NCI-H748 (cell line): ENCODE measurements around the gene SULT6B1.
"Not testable (repeated sequence)": the region's sequence is repeated elsewhere in the genome, so short reads cannot be mapped to it uniquely, and the experiment has no call there.

ENCODE experiments used
- DNase-seq: peaks from one replicate; lab custom pipeline; 2025; ENCODE audit not compliant: unreplicated experiment; lab: John Stamatoyannopoulos, UW

The SULT6B1 gene, protein sequence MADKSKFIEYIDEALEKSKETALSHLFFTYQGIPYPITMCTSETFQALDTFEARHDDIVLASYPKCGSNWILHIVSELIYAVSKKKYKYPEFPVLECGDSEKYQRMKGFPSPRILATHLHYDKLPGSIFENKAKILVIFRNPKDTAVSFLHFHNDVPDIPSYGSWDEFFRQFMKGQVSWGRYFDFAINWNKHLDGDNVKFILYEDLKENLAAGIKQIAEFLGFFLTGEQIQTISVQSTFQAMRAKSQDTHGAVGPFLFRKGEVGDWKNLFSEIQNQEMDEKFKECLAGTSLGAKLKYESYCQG

DNA sequence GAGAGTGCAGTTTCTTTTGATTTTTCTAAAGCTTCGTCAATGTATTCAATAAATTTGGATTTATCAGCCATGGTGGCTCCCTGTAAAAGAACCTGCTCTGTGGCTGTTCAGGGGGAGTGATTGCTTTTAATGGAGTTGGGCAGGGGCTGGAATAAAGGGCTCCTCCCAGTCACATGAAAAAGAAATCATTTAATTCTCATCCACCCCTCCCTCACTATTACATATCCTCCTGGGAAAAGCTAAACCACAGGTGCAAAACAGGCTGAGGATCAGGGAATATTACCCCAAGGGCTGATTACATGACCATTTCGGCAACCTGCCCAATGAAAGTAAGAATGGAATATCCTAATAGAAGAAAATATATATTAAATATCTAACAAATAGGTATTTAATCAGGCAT, at the start of gene SULT6B1:
Gene SULT6B1 (minus strand): TSS at position 101 of the 400 bp plus-strand sequence. CDS start 30 bp downstream, at position 71.
- no peak for DNase-seq

DNA sequence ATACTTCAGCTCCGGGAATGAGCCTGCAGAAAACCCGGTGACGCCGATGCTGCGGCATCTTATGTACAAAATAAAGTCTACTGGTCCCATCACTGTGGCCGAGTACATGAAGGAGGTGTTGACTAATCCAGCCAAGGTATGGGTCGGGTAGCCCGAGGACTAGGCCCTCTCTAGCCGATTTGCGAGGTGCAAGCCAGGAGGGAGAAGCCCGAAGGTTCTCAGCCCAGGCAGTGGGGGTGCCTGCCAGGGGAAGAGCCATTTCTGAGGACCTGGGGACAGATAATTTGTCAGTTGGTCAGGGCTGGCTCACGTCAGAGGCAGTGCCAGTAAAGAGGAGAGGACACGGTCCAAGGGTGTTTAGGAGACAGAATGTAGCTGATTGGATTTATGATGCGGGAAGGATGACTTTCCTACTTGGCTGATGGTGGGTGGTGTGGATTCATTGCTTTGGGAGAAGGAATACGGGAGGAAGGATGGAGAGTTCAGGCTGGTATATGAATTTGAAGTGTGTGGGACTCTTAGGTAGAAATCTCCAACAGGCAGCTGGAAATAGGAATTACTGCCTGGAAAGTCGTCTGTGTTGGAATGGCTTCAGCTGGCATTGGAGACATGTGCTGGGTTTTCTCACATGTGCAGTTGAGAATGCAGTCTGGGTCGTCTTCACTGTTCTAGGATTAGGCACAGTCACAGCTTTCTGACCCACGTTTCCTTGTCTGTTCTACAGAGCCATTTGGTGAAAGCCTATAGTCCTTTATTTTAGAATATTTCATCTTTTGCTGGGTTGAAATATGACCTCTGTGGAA, 43.9 kb upstream of the SULT6B1 start:
- peak; percentile 48 for DNase-seq

DNA sequence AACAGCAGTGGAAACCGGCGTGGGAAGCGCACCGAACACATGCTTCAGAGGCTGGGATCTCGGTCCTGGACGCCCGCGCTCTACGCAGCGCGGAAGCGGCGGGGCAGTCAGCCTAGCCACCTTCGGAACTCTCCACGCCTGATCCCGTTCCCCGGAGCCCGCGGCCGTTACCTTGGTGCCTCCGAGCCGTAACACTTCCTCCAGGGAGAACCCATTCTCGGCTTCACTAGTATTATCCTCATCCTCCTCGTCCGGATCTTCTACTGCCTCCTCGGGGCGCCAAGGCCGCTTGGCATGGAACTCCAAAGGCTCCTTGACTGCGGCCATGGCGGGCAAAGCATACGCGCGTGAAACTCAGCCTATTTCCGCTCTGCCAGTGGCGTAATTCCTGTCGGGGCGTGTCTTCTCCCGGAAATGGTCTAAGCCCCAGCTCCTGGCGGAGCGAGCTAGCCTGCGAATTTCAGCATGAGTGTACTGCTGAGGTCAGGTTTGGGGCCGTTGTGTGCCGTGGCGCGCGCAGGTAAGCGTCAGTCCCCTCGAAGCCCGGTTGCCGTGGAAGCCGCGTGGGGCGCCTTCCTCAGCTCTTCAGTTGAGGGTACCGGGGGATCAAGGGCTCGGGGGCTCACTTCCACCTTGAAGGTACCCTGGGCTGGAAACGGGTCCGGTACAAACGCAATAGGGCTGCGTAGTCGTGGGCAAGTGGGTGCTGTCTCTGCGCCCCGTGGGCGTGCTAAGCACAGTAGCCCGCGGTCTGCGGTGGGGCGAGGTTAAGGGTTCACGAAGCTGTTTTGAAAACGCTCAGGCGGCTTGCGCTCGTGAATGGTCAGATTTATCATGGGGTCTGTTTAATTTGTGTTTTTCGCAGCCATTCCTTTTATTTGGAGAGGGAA, 43.0 kb upstream of the SULT6B1 start, which contains the start of the genes CEBPZ and NDUFAF7:
Gene CEBPZ (minus strand): TSS at position 356 of the 890 bp plus-strand sequence. CDS start 29 bp downstream, at position 327.
Gene NDUFAF7 (plus strand): TSS at position 418 of the 890 bp plus-strand sequence. CDS start 48 bp downstream, at position 466.
- DNase-seq = peak; percentile 90

DNA sequence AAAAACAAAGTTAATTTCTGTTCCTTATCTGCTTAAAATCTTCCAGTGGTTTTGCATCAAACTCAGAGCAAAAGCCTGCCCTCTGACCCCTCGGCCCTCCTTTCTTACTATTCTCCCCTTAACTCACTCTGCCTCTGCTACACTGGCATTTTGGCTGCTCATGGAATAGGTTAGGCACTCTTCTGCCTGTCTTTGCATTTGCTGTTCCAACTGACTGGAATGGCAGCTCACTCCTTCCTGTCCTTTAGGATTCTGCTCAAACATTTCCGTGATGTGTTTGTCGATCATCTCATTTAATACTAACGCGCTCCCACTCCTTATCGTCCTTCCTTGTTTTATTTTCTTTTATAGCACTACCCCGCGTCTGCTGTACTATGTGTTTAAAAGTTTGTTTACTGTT, 42.1 kb upstream of the SULT6B1 start:
- DNase-seq = peak; percentile 9

DNA sequence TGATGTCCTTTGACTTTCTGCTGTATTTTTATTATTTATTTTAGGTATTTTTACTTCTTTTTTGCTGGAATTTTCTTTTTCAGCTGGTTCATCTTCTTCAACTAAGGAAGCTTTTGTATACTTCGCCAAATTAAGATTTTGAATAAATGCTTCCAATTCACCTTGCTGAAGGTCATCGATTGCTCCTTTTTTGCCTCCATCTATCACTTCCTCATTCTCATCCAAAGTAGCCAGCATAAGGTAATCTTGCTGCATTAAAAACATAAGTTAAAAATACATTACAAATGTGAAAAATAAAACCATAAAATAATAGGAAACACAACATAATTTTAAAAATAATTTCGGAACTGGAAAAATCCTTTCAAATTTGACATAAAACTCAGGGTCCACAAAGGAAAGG, 40.3 kb upstream of the SULT6B1 start:
- no peak for DNase-seq

DNA sequence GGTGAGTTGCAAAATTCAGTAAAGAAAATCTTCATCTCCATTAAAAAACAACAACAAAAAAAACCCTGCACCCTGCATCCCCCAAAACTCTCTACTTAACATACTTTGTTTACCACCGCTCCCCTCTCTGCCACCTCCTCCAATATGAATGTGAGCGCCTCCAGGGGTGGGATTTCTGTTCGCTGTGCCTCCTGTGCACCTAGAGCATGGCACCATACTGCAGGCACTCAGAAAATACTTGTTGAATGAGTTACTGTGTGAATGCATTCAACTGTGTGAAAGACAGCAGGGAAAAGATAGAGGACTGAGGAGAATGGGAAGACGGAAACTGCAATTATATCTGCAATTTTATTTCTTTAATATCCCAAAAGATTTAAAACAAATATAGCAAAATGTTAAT, 38.4 kb upstream of the SULT6B1 start:
- no peak for DNase-seq

DNA sequence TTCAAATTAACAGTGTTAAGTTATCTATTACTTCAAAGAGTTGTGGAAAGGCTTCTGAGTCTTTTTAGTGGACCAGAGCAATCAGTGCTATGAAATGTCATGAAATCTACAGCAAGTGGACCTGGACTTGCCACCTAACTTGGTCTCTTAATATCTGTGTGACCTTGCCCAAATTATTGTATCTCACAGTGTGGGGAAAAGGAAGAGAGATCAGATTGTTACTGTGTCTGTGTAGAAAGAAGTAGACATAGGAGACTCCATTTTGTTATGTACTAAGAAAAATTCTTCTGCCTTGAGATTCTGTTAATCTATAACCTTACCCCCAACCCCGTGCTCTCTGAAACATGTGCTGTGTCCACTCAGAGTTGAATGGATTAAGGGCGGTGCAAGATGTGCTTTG, 36.7 kb upstream of the SULT6B1 start:
- not testable (repeated sequence) for DNase-seq

DNA sequence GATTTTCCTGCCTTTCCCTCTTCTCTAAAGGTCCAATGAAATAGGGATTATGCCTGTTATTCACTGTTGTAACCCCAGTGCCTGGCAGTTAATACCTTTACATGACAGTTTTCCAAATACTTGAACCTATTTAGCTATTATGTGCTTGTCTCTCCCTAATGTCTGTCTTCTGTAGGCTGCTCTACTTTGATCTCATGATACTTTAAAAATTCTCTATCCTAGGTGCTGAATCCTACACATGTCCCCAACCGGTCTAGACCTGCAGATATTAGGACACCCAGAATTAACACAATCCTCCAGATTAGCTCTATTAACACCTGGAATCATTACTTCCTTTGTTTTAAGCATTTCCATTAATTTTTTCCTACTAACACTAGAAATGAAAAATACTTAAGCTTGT, 35.6 kb upstream of the SULT6B1 start:
- DNase-seq = no peak

DNA sequence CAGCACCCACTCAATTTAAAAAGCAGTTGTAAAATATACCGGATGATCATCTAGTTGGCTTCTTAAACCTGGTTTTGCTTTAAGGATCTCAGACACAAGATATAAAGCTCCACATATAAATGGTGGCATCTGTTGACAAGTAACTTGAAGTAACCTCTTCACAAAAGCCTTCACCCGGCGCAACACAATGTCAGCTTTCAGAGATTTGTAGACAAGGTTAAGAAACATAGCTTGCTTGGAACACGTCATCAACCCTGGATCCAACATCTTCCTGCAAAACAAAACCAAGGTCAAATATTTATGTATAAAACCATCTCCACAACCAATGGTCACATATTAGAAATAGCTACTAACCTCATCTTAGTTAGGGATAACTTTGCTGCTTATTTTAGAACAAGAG, 34.7 kb upstream of the SULT6B1 start:
- no peak for DNase-seq

DNA sequence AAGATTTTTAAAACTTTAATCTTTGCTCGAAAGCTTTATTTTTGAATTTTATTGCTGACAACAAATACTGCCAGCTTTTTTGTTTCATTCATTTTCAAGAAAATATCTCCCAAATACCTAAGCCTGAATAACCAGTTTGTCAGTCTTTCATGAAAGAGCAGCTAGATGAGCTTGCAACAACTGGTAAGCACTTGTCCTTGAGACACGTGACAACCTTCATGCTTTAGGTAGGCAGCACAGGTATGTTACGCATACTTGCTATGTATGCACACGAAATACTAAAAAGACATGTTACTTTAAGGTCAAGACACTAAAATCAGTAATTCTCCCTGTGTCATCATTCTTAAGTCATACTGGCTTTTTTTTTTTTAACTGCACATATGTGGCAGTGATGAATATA, 30.6 kb upstream of the SULT6B1 start:
- no peak for DNase-seq

DNA sequence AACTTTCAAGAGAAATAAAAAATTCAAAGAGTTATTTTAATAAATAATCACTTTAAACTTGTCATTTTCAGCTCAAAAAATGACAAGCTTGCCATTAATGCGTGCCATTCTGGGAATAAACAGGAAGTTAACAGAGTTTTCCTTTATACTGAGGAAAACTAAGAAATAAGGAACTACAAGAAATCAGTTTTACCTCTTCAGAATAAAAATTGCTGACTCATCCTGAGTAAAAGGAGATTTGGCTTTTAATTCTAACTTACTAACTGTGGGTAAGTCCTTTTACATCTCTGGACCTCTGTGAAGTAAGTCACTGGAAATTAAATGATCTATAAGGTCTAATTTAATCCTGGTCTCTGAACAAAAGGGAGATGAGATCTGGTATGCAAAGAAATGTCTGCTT, 26.8 kb upstream of the SULT6B1 start:
- no peak for DNase-seq

DNA sequence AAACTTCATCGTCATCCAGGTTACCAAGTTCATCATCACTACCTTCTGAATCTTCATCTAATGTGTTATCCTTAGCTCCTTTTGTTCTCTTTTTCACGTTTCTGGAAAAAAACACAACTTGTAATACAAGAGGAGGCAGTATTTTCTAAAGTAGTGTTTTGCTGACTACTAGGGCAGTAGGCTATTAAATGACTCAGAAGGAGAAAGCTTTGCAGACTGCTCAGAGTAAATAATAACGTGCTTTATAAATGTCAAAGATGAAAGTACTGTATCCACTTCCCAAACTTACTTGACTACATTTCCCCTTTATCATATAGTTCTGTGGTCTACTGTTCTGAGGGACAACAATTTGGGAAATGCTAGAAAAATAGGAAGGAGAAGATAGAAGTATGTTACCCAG, 23.5 kb upstream of the SULT6B1 start:
- no peak for DNase-seq

DNA sequence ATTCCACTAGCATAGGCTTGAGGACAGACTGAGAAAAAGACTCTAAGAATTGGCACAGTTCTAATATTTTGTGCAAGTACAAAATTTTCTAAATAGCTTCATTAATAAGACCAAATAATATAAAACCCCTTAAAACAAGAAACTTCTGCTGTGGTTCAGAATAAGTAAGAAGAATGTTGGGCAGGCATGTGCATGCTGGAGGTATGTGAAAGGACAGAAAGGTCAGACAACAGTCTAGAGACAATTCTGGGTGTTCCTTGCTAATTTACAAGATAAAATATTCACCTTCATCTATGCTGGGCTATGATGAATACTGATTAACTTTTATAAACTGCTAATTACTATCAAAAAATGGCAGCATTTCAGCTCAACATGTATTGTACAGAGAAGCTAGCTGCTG, 22.7 kb upstream of the SULT6B1 start:
- DNase-seq = no peak

DNA sequence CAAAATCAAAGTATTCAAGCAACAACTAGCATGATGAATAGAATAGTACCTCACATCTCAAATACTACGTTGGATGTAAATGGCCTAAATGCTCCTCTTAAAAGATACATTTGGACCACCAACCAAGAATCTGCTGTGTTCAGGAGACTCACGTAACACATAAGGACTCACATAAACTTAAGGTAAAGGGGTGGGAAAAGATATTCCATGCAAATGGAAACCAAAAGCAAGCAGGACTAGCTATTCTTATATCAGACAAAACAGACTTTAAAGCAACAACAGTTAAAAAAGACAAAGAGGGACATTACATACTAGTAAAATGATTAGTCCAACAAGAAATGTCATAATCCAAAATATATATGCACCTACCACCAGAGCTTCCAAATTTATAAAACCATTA, 18.3 kb upstream of the SULT6B1 start:
- not testable (repeated sequence) for DNase-seq

DNA sequence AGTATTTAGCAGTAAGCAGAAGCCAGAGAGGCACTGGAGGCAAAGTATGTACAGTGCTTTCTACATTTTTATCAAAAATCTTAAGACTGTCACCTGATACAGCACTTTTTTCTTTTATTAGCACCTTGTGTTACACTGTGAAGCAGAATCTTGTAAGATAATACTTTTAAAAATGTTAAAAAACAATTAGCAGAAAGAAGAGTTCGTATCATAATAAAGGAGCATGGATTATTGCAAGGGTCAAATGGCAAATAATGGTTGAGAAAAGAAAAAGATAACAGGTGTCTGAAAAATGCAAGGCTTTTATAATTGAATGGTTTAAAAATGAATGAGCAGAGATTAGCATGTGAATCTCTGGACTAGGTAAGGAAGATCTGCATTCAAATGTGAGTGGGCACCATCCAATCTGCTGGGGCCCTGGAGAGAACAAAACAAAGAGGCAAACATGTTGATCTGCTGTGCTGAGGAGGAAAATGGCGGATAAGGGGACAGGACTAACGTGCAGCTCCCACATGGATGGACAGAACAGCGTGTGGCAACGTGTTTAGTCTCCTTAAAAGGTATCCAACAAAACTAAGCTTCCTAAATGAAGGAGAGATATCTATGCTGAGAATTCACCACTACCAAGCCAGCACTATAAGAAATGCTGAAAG, 17.3 kb upstream of the SULT6B1 start:
- no peak for DNase-seq

DNA sequence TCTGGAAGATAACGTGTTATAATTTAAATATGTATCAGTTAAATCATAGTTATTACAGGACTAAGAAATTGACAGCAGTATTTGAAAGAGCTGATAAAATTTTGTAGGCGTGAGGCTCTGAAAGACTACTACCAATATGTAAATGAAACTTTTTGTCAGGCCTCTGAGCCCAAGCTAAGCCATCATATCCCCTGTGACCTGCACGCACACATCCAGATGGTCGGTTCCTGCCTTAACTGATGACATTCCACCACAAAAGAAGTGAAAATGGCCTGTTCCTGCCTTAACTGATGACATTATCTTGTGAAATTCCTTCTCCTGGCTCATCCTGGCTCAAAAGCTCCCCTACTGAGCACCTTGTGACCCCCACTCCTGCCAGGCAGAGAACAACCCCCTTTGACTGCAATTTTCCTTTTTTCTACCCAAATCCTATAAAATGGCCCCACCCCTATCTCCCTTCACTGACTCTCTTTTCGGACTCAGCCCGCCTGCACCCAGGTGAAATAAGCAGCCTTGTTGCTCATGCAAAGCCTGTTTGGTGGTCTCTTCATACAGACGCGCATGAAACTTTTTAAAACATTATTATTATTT, 16.7 kb upstream of the SULT6B1 start:
- not testable (repeated sequence) for DNase-seq

DNA sequence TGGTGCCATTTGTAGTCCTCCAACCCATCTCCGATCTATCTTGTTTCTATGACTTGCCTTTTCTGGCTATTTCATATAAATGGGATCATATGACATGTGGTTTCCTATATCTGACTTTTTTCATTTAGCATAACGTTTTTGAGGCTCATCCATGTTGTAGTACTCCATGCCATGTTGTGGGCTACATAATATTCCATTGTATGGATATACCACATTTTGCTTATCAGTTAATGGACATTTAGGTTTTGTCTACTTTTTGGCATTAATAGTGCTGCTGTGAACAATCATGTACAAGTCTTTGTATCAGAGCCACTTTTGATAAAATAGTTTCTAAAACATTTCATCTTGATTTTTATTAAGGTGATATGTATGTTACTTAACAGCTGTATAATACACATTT, 15.2 kb upstream of the SULT6B1 start:
- DNase-seq = no peak

DNA sequence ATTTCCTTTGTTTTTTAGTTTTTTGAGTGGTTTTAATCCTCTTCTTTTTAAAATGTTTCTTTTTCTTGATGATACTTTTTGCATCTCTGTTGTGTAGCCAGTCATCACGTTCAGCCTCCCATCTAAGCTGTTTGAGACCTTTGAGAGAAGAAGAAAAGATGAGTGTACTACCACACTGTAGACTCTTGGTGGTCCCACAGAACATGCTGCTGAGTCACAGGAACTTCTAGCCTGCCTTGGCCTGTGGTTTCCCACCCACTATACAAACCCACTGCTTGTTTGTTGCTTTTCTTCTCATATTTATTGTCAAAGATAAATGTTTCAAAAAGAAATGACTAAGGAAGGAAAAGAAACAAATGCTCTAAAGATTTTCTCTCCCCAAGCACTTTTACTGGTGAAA, 13.3 kb upstream of the SULT6B1 start:
- no peak for DNase-seq

DNA sequence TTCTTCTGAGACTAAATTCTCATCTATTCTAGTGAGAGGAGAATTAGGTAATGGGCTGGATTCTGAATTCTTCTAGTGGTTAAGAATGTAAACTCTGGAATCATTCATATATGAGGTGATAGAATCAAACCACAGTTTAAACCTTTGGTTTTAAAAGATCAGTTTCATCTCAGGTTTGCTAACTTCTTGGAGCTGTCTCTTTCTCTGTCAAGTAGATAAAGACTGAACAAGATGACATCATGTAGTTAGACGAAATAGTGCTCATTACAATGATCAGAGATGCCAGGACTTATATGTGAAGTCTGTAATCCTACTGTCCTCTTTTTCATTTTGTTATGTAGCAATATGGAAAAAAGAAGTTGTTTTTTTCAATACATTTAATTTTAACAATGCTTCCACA, 12.7 kb upstream of the SULT6B1 start:
- no peak for DNase-seq

DNA sequence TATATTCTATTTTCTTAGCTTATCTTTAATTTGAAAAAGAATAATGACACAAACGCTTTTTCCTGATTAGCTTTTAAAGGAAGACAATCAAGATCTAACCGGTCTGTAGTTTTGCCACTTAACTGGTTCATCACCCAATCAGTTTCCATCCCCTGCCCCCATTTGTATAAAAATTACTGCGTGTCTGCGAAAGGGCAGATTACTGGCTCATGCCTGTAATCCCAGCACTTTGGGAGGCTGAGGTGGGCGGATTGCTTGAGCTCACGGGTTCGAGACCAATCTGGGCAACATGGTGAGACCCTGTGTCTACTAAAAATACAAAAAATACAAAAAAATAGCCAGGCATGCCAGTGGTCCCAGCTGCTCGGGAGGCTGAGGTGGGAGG, 10.2 kb upstream of the SULT6B1 start:
- DNase-seq = no peak
